ENCODE results near the gene LTBP2.

The LTBP2 gene

GRCh38 chr14:74563586-74564159 is 48.4 kb downstream of the LTBP2 start:
- Histone ChIP-seq H3K27ac (no peak overlapping the region), H3K36me3 (no peaks in the 10 kb centered on the region), H3K4me3 (ENCODE audit: low read depth, low read length) (no peak overlapping the region), H3K27me3 (ENCODE audit: insufficient read depth, low read depth, severe bottlenecking) (no peaks in the 10 kb centered on the region), H3K9me3 (ENCODE audit: severe bottlenecking) (no peaks in the 10 kb centered on the region)
- no peak for DNase-seq
- TF ChIP-seq CTCF (IDR thresholded peaks at IDR 0.05; ENCODE audit: low read depth, low read length): no peak

- Histone ChIP-seq H3K36me3 (no peaks in the 10 kb centered on the region), H3K27me3 (ENCODE audit: insufficient read depth, low read depth, severe bottlenecking) (no peaks in the 10 kb centered on the region), H3K27ac (no peak overlapping the region), H3K9me3 (ENCODE audit: severe bottlenecking) (no peaks in the 10 kb centered on the region), H3K4me3 (ENCODE audit: low read depth, low read length) (no peak overlapping the region)
- DNase-seq: no peak
- no peak for TF ChIP-seq CTCF (IDR thresholded peaks at IDR 0.05; ENCODE audit: low read depth, low read length)
These were observed 48.8 kb downstream of the LTBP2 start for GRCh38 chr14:74563233-74563585.

- Histone ChIP-seq H3K36me3 (no peaks in the 10 kb centered on the region), H3K27me3 (ENCODE audit: insufficient read depth, low read depth, severe bottlenecking) (no peaks in the 10 kb centered on the region), H3K27ac (no peak overlapping the region), H3K4me3 (ENCODE audit: low read depth, low read length) (no peak overlapping the region), H3K9me3 (ENCODE audit: severe bottlenecking) (no peaks in the 10 kb centered on the region)
- TF ChIP-seq CTCF (IDR thresholded peaks at IDR 0.05; ENCODE audit: low read depth, low read length): no peak
- no peak for DNase-seq
These were observed 49.4 kb downstream of the LTBP2 start for GRCh38 chr14:74562515-74563232.

GRCh38 chr14:74558655-74559054 is 53.4 kb downstream of the LTBP2 start:
- no peak for TF ChIP-seq CTCF (IDR thresholded peaks at IDR 0.05; ENCODE audit: low read depth, low read length)
- Histone ChIP-seq H3K27me3 (ENCODE audit: insufficient read depth, low read depth, severe bottlenecking) (no peaks in the 10 kb centered on the region), H3K4me3 (ENCODE audit: low read depth, low read length) (no peak overlapping the region), H3K9me3 (ENCODE audit: severe bottlenecking) (no peaks in the 10 kb centered on the region), H3K36me3 (no peaks in the 10 kb centered on the region), H3K27ac (no peak overlapping the region)
- no peak for DNase-seq

- H3K27ac ChIP-seq: no peak overlapping the region
- no peaks in the 10 kb centered on the region for H3K9me3 ChIP-seq (ENCODE audit: severe bottlenecking)
- no peaks in the 10 kb centered on the region for H3K36me3 ChIP-seq
- DNase-seq: no peak
- no peak overlapping the region for H3K4me3 ChIP-seq (ENCODE audit: low read depth, low read length)
- TF ChIP-seq CTCF (IDR thresholded peaks at IDR 0.05; ENCODE audit: low read depth, low read length): no peak
- H3K27me3 ChIP-seq (ENCODE audit: insufficient read depth, low read depth, severe bottlenecking): no peaks in the 10 kb centered on the region
These were observed 54.3 kb downstream of the LTBP2 start for GRCh38 chr14:74557691-74558090.

Measured in WERI-Rb-1 (cell line).